SK-N-MC (cell line): ENCODE measurements around the gene TMEM33.
"Not testable (repeated sequence)": the region's sequence is repeated elsewhere in the genome, so short reads cannot be mapped to it uniquely, and the experiment has no call there.

ENCODE experiments used
- DNase-seq: peaks from one replicate; pipeline ENCODE4 v3.0.0-alpha.2; 2011; ENCODE audit warnings: low read depth, low spot score
- H3K27ac ChIP-seq: fragments of 200-600 bp; sonication (generic); 2 replicates; pipeline ENCODE4 v1.5.1; 2016; ENCODE audit warnings: mixed run types
- H3K36me3 ChIP-seq: fragments of 200-600 bp; sonication (generic); 2 replicates; pipeline ENCODE4 v1.6.1; 2017; ENCODE audit warnings: antibody characterized with exemption, low read length, mixed read lengths; ENCODE audit not compliant: insufficient read depth
- H3K4me3 ChIP-seq: fragments of 200-600 bp; sonication (generic); 2 replicates; pipeline ENCODE4 v1.5.1; 2016
- H3K9ac ChIP-seq: fragments of 200-600 bp; sonication (generic); 2 replicates; pipeline ENCODE4 v1.8.0; 2017; ENCODE audit warnings: mixed run types, mixed read lengths; ENCODE audit not compliant: insufficient read length
- H3K9me3 ChIP-seq: fragments of 200-600 bp; sonication (generic); 2 replicates; pipeline ENCODE4 v1.6.1; 2017; ENCODE audit warnings: low read depth, mild to moderate bottlenecking, antibody characterized with exemption, low read length, moderate library complexity, mixed read lengths
- EZH2 ChIP-seq: fragments of 200-600 bp; sonication (generic); IDR thresholded peaks from one replicate; pipeline ENCODE4 v1.6.1; 2017; ENCODE audit warnings: antibody characterized with exemption
- FOXP2 ChIP-seq: optimal IDR thresholded peaks from 2 replicates; pipeline ENCODE3; 2011; ENCODE audit warnings: mild to moderate bottlenecking, moderate library complexity; ENCODE audit not compliant: insufficient read depth; ENCODE audit errors: extremely low read length, control extremely low read depth
- POLR2AphosphoS5 ChIP-seq: IDR thresholded peaks from 2 replicates; pipeline ENCODE4 v1.6.1; 2012; ENCODE audit warnings: mild to moderate bottlenecking, low read depth, low read length, borderline replicate concordance

Gene TMEM33

DNA sequence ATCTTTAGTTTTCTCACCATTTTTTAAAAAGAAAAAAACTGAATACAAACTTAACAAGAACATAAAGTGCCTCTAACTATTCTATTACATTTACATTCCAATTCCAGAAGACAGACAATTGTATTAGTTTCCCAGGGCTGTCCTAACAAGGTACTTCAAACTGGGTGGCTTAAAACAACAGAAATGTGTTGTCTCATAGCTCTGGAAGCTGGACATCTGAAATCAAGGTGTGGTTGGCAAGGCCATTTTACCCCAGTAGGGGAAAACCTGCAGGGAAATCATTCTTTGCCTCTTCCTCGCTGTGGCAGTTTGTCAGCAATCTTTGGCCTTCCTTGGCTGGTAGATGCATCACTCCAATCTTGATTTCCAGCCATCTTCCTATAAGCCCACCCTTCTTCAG is 37.5 kb upstream of the TMEM33 start:
- no peaks in the 10 kb centered on the region for H3K9me3 ChIP-seq
- no peak overlapping the region for H3K4me3 ChIP-seq
- H3K36me3 ChIP-seq = no peaks in the 10 kb centered on the region
- H3K9ac ChIP-seq = no peak overlapping the region
- no peak for TF ChIP-seq EZH2
- no peak for TF ChIP-seq FOXP2
- no peak for TF ChIP-seq POLR2AphosphoS5
- H3K27ac ChIP-seq = no peak overlapping the region
- no peak for DNase-seq

DNA sequence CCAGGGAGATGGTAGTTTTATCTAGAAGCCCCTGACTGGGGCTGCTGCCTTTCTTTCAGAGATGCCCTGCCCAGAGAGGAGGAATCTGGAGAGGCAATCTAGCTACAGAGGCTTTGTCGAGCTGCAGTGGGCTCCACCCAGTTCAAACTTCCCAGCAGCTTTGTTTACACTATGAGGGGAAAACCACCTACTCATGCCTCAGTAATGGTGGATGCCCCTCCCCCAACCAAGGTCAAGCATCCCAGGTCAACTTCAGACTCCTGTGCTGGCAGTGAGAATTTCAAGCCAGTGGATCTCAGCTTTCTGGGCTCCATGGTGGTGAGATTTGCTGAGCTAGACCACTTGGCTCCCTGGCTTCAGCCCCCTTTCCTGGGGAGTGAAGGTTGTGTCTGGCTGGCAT is 26.1 kb upstream of the TMEM33 start:
- not testable (repeated sequence) for H3K36me3 ChIP-seq, DNase-seq, H3K27ac ChIP-seq, H3K4me3 ChIP-seq, H3K9ac ChIP-seq, H3K9me3 ChIP-seq

DNA sequence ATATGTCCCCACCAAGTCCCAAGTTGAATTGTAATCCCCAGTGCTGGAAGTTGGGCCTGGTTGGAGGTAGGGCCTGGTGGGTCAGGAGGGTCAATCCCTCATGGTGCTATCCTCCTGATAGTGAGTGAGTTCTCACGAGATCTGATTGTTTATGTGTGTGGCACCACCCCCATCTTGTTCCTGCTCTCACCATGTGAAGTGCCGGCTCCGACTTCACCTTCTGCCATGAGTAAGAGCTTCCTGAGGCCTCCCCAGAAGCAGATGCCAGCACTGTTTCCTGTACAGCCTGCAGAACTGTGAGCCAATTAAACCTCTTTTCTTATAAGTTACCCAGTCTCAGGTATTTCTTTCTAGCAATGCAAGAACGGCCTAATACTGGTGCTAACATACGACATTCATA is 22.7 kb upstream of the TMEM33 start:
- no peak for TF ChIP-seq EZH2
- no peak for TF ChIP-seq POLR2AphosphoS5
- no peak for TF ChIP-seq FOXP2
- Histone ChIP-seq H3K27ac (no peak overlapping the region), H3K36me3 (no peaks in the 10 kb centered on the region), H3K9ac (no peak overlapping the region), H3K9me3 (no peaks in the 10 kb centered on the region), H3K4me3 (no peak overlapping the region)
- DNase-seq = no peak

DNA sequence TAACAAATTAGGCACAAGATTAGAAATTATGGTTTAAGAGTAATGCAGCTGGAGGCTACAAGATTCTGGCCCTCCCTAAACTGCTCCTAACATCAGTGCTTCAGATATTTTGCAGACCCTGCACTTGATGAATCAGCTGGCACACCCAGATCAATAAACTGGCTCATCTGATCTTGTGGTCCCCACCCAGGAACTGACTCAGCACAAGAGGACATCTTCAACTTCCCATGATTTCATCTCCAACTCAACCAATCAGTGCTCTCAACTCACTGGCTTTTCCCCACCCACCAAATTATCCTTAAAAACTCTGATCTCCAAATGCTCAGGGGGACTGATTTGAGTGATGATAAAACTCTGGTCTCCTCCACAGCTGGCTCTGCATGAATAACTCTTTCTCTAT is 21.7 kb upstream of the TMEM33 start:
- no peak for DNase-seq
- TF ChIP-seq EZH2 (no peak), FOXP2 (no peak), POLR2AphosphoS5 (no peak)
- Histone ChIP-seq H3K36me3 (no peaks in the 10 kb centered on the region), H3K9ac (no peak overlapping the region), H3K27ac (peak overlapping the region; percentile 63; the same call in 1 of the 2 replicates), H3K4me3 (no peak overlapping the region), H3K9me3 (no peaks in the 10 kb centered on the region)

DNA sequence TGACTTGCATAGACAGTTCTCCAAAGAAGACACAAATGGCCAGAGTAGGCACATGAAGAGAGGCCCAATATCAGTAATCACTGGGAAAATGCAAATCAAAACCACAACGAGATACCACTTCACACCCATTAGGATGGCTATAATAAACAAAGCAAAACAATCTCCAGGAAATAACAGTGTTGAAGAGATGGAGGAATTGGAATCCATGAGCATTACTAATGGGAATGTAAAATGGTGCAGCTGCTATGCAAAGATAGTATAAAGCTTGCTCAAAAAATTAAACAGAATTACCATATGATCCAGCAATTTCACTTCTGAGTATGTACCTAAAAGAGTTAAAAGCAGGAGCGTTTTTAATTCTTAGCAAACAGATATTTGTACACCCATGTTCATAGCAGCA is 17.0 kb upstream of the TMEM33 start:
- no peaks in the 10 kb centered on the region for H3K9me3 ChIP-seq
- H3K27ac ChIP-seq = no peak overlapping the region
- no peaks in the 10 kb centered on the region for H3K36me3 ChIP-seq
- no peak for TF ChIP-seq FOXP2
- no peak for TF ChIP-seq POLR2AphosphoS5
- no peak for TF ChIP-seq EZH2
- no peak for DNase-seq
- H3K9ac ChIP-seq = no peak overlapping the region
- no peak overlapping the region for H3K4me3 ChIP-seq

DNA sequence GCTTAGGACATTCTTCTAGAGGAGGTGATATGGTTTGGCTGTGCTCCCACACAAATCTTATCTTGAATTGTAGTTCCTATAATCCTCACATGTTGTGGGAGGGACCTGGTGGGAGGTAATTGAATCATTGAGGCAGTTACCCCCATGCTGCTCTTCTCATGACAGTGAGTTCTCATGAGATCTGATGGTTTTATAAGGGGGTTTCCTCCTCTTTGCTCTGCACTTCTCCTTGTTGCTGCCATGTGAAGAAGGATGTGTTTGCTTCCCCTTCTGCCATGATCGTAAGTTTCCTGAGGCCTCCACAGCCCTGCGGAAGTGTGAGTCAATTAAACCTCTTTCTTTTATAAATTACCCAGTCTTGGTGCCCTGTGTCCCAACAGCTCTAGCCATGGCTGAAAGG is 14.8 kb upstream of the TMEM33 start:
- not testable (repeated sequence) for H3K9ac ChIP-seq, H3K36me3 ChIP-seq, DNase-seq, H3K4me3 ChIP-seq, H3K27ac ChIP-seq, H3K9me3 ChIP-seq

DNA sequence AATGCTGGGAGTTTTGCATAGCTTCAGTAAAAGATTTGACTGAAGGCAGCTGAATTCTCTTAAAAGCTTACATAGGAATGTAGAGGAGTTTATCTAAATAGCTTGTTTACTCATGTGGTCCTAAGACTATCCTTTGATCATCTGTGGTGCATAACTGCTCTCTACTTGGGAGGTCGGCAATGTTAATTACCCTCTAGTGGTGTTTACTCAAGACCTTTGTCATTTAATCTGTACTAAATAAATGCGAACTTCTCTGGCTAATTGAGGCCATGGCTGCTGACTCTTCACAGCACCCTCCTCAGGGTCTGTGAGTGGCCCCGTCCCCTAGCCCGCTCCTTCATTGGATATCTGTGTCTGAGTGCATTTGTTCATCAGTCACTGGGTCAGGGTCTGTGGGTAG is 13.8 kb upstream of the TMEM33 start:
- no peak overlapping the region for H3K9ac ChIP-seq
- no peak overlapping the region for H3K27ac ChIP-seq
- TF ChIP-seq FOXP2 (no peak), POLR2AphosphoS5 (no peak), EZH2 (no peak)
- no peak overlapping the region for H3K4me3 ChIP-seq
- DNase-seq = no peak
- H3K36me3 ChIP-seq = no peaks in the 10 kb centered on the region
- H3K9me3 ChIP-seq = no peaks in the 10 kb centered on the region

DNA sequence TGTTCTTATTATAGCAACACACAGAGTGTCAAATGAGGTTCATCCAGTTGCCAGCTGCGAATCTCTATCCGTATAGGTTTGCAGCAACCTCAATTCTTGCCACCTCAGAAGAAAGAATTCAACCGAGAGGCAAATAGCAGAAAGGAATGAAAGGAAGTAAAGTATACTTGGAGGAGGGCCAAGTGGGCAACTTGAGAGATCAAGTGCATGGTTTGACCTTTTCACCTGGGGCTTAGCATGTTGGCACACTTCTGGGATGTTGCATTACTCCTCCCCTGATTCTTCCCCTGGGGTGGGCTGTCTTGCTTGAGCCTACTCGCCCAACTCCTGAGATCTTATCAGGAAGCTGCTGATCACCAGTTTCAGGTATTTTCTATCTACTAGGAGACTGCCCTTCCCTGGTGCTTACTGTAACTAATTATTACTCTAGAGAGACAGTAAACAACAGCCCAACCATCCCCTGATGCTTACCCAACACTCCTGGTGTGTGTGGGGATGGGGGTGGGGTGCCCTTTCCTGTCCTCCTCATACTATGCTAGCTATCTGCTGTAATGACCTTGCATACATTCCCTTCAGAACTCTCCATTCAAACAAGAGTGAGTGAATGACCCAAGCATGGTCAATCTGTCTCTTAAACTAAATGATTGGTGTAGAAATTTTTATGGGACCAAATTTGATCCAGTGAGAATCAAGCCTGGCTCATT is 7.3 kb upstream of the TMEM33 start:
- no peak for TF ChIP-seq FOXP2
- Histone ChIP-seq H3K9ac (no peak overlapping the region), H3K36me3 (no peaks in the 10 kb centered on the region), H3K9me3 (no peaks in the 10 kb centered on the region), H3K27ac (no peak overlapping the region), H3K4me3 (no peak overlapping the region)
- no peak for DNase-seq

DNA sequence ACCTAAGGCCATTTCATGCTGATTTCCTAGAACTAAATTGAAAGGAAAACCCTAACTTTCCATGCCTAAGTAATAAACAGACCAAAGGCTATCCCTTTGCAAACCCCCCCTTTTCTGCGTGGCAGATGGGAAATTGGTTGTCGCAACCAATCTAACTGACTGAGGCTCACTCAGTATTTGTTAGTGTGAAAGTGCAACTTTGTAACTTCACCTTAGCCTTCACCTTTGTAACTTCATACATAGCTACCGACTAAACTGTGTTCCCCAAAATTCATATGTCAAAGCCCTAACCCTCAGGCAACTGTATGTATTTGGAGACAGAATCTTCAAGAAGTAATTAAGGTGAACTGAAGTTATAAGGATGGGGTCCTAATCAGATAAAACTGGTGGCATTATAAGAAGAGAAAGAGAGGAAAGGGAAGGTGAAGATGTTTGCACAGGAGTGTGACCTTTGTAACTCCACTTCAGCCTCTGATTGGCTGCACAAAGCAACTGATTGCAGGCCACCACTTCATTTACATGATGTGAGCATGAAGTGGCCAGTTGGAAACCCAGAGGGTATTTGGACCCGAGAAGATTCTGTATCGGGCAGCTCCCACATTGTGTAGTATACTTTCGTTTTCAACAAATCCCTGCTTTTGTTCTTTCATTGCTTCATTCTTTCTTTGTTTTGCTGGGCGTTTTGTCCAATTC is 4.9 kb upstream of the TMEM33 start:
- no peak overlapping the region for H3K9ac ChIP-seq
- no peak for TF ChIP-seq POLR2AphosphoS5
- no peak for TF ChIP-seq FOXP2
- TF ChIP-seq EZH2 = no peak
- no peaks in the 10 kb centered on the region for H3K36me3 ChIP-seq
- no peak overlapping the region for H3K4me3 ChIP-seq
- H3K27ac ChIP-seq = no peak overlapping the region
- no peaks in the 10 kb centered on the region for H3K9me3 ChIP-seq
- no peak for DNase-seq
